Ecto neural progenitor cell (in vitro differentiated cells): ENCODE data around the gene CARF.
"Not testable (repeated sequence)": the region's sequence is repeated elsewhere in the genome, so short reads cannot be mapped to it uniquely, and the experiment has no call there.

ENCODE experiments used
- DNase-seq: peaks from one replicate; pipeline ENCODE4 v3.0.0-alpha.2; 2018; ENCODE audit warnings: low spot score

Gene CARF

GRCh38 chr2:202911512-202912341, at the start of gene CARF, which contains the start of gene WDR12:
Gene CARF, plus strand, starts transcription at chr2:202912275. Its CDS starts 29,628 bp downstream, at chr2:202941903.
Gene WDR12, minus strand, starts transcription at chr2:202911673. Its CDS starts 197 bp downstream, at chr2:202911476.
- peak; percentile 91 for DNase-seq

GRCh38 chr2:202870431-202871299, 41.4 kb upstream of the CARF start:
- DNase-seq = peak; percentile 67

- DNase-seq = peak; percentile 93
These were observed 40.6 kb upstream of the CARF start, which contains the start of gene ICA1L for GRCh38 chr2:202871300-202872141. Gene ICA1L, minus strand, starts transcription at chr2:202871766. Its CDS starts 42,757 bp downstream, at chr2:202829009.

DNA sequence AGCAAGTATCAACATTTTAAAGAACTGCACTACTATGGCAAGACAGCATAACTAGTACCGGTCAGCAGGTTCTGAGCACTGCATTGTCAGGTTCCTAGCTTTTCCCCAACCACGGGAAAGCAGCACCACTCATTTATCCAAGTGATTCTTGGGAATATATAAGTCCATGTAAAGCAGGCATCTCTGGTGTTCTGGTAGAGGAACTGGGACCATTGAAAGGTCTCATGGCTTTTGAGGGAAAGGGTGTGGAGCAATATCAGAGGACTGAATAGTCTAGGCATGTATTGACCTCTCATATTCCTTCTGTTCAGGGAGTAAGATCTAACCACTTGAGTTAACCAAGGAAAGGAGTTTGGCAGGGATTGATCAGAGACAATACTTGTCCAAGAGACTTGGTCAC, 34.4 kb upstream of the CARF start:
- DNase-seq = no peak

GRCh38 chr2:202881570-202881969, 30.5 kb upstream of the CARF start:
- DNase-seq = no peak

DNA sequence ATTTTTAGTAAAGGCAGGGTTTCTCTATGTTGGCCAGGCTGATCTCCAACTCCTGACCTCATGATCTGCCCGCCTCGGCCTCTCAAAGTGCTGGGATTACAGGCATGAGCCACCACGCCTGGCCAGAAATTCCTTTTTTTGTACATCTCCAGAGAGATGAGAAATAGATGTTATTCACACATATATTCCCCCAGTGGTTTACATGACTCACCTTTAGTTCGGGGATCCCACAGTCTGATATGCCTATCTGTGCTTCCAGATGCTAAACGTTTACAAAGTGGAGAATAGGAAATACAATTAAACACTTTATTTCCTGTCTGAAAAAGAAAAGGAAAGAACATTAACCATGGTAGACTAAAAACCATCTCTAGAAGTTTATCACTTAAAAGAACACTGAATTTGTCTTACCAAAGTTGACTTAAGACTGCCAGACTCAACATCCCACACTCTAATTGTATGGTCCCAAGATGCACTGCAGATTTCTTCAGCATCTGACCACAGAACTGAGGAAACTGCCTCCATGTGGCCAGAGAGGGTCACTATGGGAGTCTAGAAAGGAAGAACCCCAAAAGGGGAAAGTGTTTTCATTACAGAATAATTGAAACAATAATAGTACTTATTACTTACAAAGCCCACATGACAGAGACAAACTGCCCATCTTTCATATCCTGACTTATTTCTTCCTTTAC, 27.9 kb upstream of the CARF start:
- no peak for DNase-seq

DNA sequence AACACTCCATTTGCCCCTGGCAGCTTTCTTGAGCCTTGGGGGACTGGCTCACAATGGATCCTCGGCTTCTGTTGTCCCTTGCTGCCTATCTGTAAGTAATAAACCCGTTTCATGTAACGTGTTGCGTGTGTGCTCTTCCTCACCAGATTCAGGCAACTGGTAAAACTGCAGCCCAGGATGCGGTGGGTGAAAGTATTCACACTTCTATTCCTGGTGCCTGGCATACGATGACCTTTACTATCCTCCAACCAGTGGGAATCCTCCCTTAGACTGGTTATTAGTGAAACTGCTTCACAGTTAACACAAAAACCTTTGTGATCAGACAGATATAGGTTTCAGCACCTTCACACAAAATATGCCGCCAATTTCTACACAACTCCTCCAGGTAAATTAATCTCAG, 26.9 kb upstream of the CARF start:
- DNase-seq = no peak

DNA sequence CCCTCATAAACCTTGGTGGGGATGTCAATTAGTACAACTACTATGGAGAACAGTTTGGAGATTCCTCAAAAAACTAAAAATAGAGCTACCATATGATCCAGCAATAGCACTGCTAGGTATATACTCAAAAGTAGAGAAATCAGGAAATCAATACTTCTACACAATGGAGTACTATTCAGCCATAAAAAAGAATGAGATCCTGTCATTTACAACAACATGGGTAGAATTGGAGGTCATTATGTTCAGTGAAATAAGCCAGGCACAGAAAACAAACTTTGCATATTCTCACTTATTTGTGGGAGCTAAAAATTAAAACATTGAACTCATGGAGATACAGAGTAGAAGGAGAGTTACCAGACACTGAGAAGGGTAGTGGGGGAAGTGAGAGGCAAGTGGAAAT, 6.6 kb upstream of the CARF start:
- not testable (repeated sequence) for DNase-seq

GRCh38 chr2:202908186-202908585, 3.9 kb upstream of the CARF start:
- DNase-seq = no peak

DNA sequence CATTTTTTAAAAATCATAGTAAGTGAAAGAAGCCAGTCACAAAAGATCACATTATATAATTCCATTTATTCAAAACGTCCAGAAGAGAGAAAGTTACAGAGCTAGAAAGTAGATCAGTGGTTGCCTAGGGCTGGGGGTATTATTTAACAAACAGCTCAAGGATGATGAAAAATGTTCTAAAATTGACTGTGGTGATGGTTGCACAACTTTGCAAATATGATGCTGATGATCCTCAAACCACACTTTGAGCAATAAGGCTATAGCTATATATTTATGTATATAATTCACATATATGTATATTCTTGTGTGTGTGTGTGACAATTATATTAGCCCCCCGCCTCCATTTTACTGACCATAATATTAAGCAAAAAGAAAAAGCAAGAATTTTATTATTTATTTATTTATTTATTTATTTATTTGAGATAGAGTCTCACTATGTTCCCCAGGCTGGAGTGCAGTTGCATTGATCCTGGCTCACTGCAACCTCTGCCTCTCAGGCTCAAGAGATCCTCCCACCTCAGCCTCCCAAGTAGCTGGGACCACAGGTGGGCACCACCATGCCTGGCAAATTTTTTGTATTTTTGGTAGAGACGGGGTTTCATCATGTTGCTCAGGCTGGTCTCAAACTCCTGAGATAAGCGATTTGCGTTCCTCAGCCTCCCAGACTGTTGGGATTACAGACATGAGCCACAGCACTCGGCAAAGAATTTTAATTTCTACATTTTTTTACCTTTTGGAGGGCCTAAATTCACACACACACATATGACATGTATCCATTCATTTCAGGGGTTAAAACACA, 2.5 kb upstream of the CARF start:
- no peak for DNase-seq

DNA sequence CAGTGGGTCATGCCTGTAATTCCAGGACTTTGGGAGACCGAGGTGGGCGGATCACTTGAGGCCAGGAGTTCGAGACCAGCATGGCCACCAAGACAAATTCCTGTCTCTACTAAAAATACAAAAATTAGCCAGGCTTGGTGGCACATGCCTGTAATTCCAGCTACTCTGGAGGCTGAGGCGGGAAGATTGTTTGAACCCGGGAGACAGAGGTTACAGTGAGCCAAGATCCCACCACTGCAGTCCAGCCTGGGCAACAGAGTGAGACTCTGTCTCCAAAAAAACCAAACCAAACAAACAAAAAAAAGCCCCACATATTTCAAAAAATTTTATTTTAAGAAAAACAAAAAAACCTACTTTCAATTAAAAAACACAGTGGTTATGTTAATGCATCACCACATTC, 1.8 kb upstream of the CARF start:
- not testable (repeated sequence) for DNase-seq

- no peak for DNase-seq
These were observed 1.4 kb upstream of the CARF start for GRCh38 chr2:202910698-202911097.

GRCh38 chr2:202911203-202911511, 918 bp upstream of the CARF start:
- DNase-seq = no peak

DNA sequence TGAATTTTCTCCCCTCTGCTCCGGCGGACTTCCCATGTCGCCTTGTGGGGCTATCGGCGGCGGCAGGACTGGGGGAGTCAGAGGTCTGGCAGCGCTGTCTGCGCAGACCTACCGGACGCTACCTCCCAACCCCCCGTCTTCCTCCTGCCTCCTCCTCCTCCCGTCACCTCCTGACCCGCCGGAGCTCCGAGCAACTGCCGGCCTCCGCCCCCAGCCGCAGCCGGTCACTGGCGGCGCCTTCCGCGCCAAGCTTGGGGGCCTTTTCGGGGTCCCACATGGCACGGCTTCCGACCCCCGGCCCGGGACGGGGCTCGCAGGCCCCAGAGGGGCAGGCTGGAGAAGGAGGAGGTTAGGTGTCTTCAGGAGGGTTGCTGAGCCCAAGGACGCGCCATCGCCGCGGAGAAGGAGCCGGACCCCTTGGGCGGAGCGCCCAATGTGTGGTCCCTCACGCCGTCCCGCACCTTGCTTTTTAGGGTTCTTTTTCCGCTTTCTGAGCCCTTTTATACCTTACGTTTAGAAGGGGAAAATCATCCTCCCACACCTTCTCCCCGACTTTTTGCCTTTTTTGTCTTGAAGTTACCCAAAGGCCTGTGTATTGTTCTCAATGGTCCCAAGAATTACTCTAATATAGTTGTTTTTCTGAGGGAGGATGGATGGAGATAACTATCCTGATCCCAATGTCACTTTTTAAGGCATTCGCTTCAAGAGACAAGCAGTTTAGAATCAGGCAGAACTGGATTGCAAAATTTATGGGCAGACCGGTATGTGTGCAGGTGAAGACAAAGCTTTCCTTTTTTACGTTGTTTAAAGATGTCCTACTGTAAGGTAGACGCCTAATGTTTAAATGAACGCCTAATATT, 497 bp downstream of the CARF start:
- not testable (repeated sequence) for DNase-seq

- DNase-seq = no peak
These were observed 6.8 kb downstream of the CARF start for GRCh38 chr2:202918860-202919259.

- DNase-seq = no peak
These were observed 20.5 kb downstream of the CARF start for GRCh38 chr2:202932425-202933138.

DNA sequence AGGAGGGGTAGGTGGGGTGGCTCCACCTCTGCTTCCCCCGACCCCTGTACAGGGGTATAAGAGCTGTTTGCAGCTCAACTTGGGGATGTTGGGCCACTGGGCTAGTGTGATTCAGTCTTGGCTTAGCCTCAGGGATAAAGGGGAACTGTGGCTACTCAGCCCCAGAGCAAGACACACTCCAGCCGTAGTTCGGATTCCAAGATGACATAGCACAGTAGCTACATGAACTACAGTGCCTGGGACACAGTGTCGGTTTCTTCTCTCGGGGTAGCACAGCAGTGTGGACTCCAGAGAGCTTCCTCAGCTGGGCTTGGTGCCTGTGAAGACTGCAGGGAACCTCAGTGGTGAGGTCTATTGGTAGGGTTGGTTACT, 21.1 kb downstream of the CARF start:
- no peak for DNase-seq

- DNase-seq = no peak
These were observed 21.9 kb downstream of the CARF start for GRCh38 chr2:202933958-202934357.

- no peak for DNase-seq
These were observed 22.4 kb downstream of the CARF start for GRCh38 chr2:202934456-202934855.
